MCF 10A (cell line): ENCODE measurements around the gene RAD51B. TPM values are rescaled to one million over a fixed set of nuclear protein-coding genes. Genes with fewer than 3 reads are reported as not detected.

Source experiments
- BruUV-seq: library from RNA; stranded (reverse); fragments of 400-500 nt; replicated peaks from 2 replicates; lab custom pipeline; 2021; lab: Mats Ljungman, UMichigan
- CTCF ChIA-PET: fragments of 300-600 bp; sonication (Branson Sonifier 250); formaldehyde crosslinking; extraction: SDS; loops from one replicate; lab custom pipeline; 2021; ENCODE audit warnings: antibody characterized with exemption, inconsistent platforms; lab: Yijun Ruan, JAX
- POLR2A ChIA-PET: fragments of 300-600, 350-650 bp; sonication (Branson Sonifier 250); formaldehyde crosslinking; extraction: SDS; loops from one replicate; lab custom pipeline; 2020; ENCODE audit warnings: antibody characterized with exemption, inconsistent platforms; lab: Yijun Ruan, JAX
- DNase-seq: peaks from one replicate; pipeline ENCODE4 v3.0.0-alpha.2; 2018; ENCODE audit not compliant: unreplicated experiment
- H3K27ac Mint-ChIP-seq: one replicate; pipeline ENCODE4 v1.8.0; 2022; ENCODE audit warnings: mild to moderate bottlenecking, low read depth, mixed read lengths; ENCODE audit not compliant: unreplicated experiment
- H3K27me3 Mint-ChIP-seq: one replicate; pipeline ENCODE4 v1.8.0; 2022; ENCODE audit warnings: mixed read lengths; ENCODE audit not compliant: insufficient read depth, unreplicated experiment
- H3K36me3 Mint-ChIP-seq: one replicate; pipeline ENCODE4 v1.8.0; 2022; ENCODE audit warnings: mild to moderate bottlenecking, moderate library complexity, mixed read lengths; ENCODE audit not compliant: insufficient read depth, unreplicated experiment
- H3K4me1 Mint-ChIP-seq: one replicate; pipeline ENCODE4 v1.8.0; 2022; ENCODE audit warnings: mixed read lengths; ENCODE audit not compliant: insufficient read depth, unreplicated experiment
- H3K4me3 Mint-ChIP-seq: one replicate; pipeline ENCODE4 v1.8.0; 2022; ENCODE audit warnings: mild to moderate bottlenecking, moderate library complexity, mixed read lengths; ENCODE audit not compliant: unreplicated experiment
- H3K9me3 Mint-ChIP-seq: one replicate; pipeline ENCODE4 v1.8.0; 2022; ENCODE audit warnings: mixed read lengths; ENCODE audit not compliant: unreplicated experiment
- intact Hi-C: fragments of 100-400 bp; cut with micrococcal nuclease; formaldehyde crosslinking; loops from 2 replicates; pipeline ENCODE4 v1.14.1; 2022
- total RNA-seq: library from RNA; stranded (reverse); gene quantifications from 2 replicates; pipeline ENCODE4 v1.2.3, GENCODE V29; 2022
- TF ChIP-seq, protein P1 (sequence below): fragments of 200-600 bp; IDR thresholded peaks from one replicate; pipeline ENCODE4 v1.8.0; 2022; ENCODE audit warnings: antibody characterized with exemption, mild to moderate bottlenecking; ENCODE audit not compliant: unreplicated experiment

Gene RAD51B
- total RNA-seq, 1 experiment from 2014 or later = 14.6 TPM

DNA sequence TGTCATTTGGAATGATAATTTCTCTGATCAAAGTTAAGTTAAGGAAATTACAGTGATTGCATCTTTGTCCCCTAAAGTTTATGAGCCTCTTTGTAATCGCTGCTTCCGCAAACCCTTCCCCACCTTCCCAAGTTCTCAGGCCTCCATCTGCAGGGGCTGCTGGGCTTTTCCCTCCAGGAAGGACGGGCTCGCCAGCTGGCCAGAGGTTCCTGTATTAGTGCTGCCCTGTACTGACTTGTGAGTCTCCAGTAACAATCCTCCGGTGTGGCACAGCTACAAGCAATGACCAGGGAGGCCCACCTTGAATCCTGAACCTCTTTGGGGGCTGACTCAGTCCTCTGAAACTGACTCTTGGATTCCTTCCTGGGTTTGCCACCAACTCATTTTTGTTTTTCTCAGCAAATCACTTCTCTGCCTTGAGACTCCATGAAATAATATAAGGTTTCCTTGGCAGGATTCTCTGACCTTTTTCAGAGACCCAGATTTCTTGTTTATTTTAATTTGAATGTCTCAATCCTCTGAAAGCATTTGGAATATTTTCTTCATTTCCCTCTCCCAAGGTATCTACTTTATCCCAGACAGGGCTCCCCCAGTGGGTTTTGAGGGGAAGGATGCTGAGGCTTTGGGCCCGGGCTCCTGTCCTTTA is 574.7 kb downstream of the RAD51B start:
- peaks cover 40% of the 10 kb centered on the region for H3K4me1 Mint-ChIP-seq
- H3K27ac Mint-ChIP-seq = no peak overlapping the region
- CTCF ChIA-PET = interaction anchor here (0.6 kb wide), 1 partner anchor 379 kb away, joined by 4 read pairs; no protein-coding TSS in a partner anchor
- intact Hi-C loops = no loop called here
- BruUV-seq = no TSS peak
- no peaks in the 10 kb centered on the region for H3K27me3 Mint-ChIP-seq
- no peak for DNase-seq
- no peaks in the 10 kb centered on the region for H3K9me3 Mint-ChIP-seq
- TF ChIP-seq, protein P1, sequence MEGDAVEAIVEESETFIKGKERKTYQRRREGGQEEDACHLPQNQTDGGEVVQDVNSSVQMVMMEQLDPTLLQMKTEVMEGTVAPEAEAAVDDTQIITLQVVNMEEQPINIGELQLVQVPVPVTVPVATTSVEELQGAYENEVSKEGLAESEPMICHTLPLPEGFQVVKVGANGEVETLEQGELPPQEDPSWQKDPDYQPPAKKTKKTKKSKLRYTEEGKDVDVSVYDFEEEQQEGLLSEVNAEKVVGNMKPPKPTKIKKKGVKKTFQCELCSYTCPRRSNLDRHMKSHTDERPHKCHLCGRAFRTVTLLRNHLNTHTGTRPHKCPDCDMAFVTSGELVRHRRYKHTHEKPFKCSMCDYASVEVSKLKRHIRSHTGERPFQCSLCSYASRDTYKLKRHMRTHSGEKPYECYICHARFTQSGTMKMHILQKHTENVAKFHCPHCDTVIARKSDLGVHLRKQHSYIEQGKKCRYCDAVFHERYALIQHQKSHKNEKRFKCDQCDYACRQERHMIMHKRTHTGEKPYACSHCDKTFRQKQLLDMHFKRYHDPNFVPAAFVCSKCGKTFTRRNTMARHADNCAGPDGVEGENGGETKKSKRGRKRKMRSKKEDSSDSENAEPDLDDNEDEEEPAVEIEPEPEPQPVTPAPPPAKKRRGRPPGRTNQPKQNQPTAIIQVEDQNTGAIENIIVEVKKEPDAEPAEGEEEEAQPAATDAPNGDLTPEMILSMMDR = no peak
- no peak overlapping the region for H3K4me3 Mint-ChIP-seq
- no peaks in the 10 kb centered on the region for H3K36me3 Mint-ChIP-seq
- POLR2A ChIA-PET = no interaction called here

DNA sequence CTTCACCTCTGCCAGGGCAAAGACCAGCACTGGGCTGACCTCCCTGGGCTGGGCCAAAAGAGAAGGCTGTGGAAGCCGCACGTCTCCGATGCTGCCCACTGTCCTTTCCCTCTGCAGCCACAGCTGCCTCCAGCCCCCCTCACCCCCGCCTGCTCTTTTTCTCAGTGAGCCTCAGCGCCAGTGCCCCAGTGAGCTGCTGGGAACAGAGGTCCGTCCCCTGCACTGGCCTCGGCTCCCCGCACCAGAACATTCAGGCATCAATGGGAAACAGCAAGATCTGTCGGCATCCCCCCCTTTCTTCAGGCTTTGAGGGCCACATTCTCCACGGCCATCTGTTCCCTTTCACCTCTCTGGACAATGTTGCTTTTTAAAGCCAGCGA is 575.2 kb downstream of the RAD51B start:
- Mint-ChIP-seq H3K4me3 (no peak overlapping the region), H3K36me3 (no peaks in the 10 kb centered on the region), H3K4me1 (peaks cover 42% of the 10 kb centered on the region), H3K9me3 (no peaks in the 10 kb centered on the region), H3K27ac (no peak overlapping the region), H3K27me3 (no peaks in the 10 kb centered on the region)
- no peak for DNase-seq
- intact Hi-C loops = no loop called here
- ChIA-PET CTCF (no interaction called here), POLR2A (no interaction called here)
- BruUV-seq = no TSS peak
- TF ChIP-seq, protein P1 = no peak

DNA sequence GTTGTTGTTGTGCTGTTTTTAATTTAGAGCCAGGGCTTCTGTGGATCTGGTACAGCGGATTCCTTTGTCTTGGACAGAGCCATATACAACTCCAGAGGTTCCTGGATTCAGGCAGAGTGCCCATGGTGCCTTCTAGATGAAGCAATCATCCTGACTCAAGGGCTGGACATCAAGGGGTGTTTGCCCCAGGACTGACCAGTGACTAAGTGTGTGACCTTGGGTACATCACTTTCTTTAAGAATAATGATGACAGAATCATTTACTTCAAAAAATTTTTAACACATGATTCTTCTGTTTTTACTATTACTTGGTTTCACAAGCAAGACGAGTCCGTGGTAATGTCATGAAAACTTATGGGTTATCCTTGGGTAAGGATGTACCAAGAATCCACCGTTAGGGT is 576.0 kb downstream of the RAD51B start:
- Mint-ChIP-seq H3K27me3 (no peaks in the 10 kb centered on the region), H3K27ac (peak overlapping the region; percentile 75), H3K36me3 (no peaks in the 10 kb centered on the region), H3K4me1 (peaks cover 50% of the 10 kb centered on the region), H3K4me3 (no peak overlapping the region), H3K9me3 (no peaks in the 10 kb centered on the region)
- peak; percentile 47 for DNase-seq
- intact Hi-C loops = no loop called here
- no TSS peak for BruUV-seq
- POLR2A ChIA-PET = no interaction called here
- TF ChIP-seq, protein P1 = no peak
- CTCF ChIA-PET = no interaction called here

DNA sequence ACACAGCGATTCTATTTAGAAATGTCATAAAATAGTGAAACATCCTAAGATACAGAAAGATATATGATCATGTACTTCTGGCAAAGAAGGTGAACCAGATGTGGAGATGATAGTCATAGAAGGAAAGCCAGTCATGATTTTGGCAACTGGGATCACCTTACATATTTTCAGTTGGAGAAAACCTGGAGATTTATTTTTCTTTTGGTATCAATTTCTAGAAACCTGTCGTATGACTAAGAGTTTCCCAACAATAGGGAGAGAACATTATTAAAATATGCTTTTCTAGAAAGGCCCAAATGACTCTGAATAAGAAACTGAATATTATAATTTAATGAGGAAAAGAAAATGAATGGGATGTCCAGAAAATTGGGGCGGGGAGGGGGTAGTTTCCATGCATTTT is 576.9 kb downstream of the RAD51B start:
- H3K9me3 Mint-ChIP-seq = no peaks in the 10 kb centered on the region
- H3K27ac Mint-ChIP-seq = peak overlapping the region; percentile 75
- POLR2A ChIA-PET = interaction anchor here (1.2 kb wide), 1 partner anchor 10 kb away, joined by 3 read pairs; no protein-coding TSS in a partner anchor
- TF ChIP-seq, protein P1 = no peak
- H3K27me3 Mint-ChIP-seq = no peaks in the 10 kb centered on the region
- intact Hi-C loops = no loop called here
- peak; percentile 21 for DNase-seq
- CTCF ChIA-PET = interaction anchor here (0.6 kb wide), 1 partner anchor 72 kb away, joined by 3 read pairs; no protein-coding TSS in a partner anchor
- no peak overlapping the region for H3K4me3 Mint-ChIP-seq
- no peaks in the 10 kb centered on the region for H3K36me3 Mint-ChIP-seq
- no TSS peak for BruUV-seq
- peaks cover 56% of the 10 kb centered on the region for H3K4me1 Mint-ChIP-seq
